Caco-2 (cell line): ENCODE data around the gene CLPTM1L. TPM values are rescaled to one million over a fixed set of nuclear protein-coding genes. Genes with fewer than 3 reads are reported as not detected.

Experiments
- BruUV-seq: library from RNA; stranded (reverse); fragments of 400-500 nt; replicated peaks from 2 replicates; lab custom pipeline; 2021; lab: Mats Ljungman, UMichigan
- CTCF ChIA-PET: fragments of 300-600 bp; sonication (Branson Sonifier 250); formaldehyde crosslinking; loops from one replicate; lab custom pipeline; 2022; ENCODE audit warnings: antibody characterized with exemption; lab: Charles Lee
- POLR2A ChIA-PET: fragments of 300-600 bp; sonication (Branson Sonifier 250); formaldehyde crosslinking; loops from one replicate; lab custom pipeline; 2022; ENCODE audit warnings: antibody characterized with exemption; lab: Charles Lee
- DNase-seq, 2 experiments: peaks; one replicate each; pipeline versions ENCODE4 v3.0.0 to v3.0.0-alpha.2; 2020 to 2022
- H3K27me3 ChIP-seq: replicated peaks from 2 replicates; pipeline ENCODE4 v1.6.0; 2011; ENCODE audit warnings: low read length; ENCODE audit not compliant: control insufficient read depth, insufficient read depth
- H3K36me3 ChIP-seq: 2 replicates; pipeline ENCODE4 v1.5.1; 2011; ENCODE audit warnings: low read length; ENCODE audit not compliant: control insufficient read depth, insufficient read depth
- H3K4me1 ChIP-seq: fragments of 250-450 bp; sonication (Bioruptor Pico); 2 replicates; pipeline ENCODE4 v1.5.1; 2020; ENCODE audit warnings: mild to moderate bottlenecking
- H3K4me3 ChIP-seq: 2 replicates; pipeline ENCODE4 v1.5.1; 2011; ENCODE audit warnings: low read depth, mild to moderate bottlenecking, control low read depth, low read length
- H3K9me3 ChIP-seq: fragments of 250-450 bp; sonication (Bioruptor Pico); 2 replicates; pipeline ENCODE4 v1.5.1; 2020; ENCODE audit warnings: mild to moderate bottlenecking, moderate library complexity
- H3K27ac Mint-ChIP-seq: one replicate; pipeline ENCODE4 v1.8.0; 2022; ENCODE audit warnings: mixed read lengths; ENCODE audit not compliant: unreplicated experiment
- H3K27me3 Mint-ChIP-seq: one replicate; pipeline ENCODE4 v1.8.0; 2022; ENCODE audit warnings: mixed read lengths; ENCODE audit not compliant: insufficient read depth, unreplicated experiment
- H3K36me3 Mint-ChIP-seq: one replicate; pipeline ENCODE4 v1.8.0; 2022; ENCODE audit warnings: mild to moderate bottlenecking, mixed read lengths; ENCODE audit not compliant: insufficient read depth, unreplicated experiment
- H3K4me1 Mint-ChIP-seq: one replicate; pipeline ENCODE4 v1.8.0; 2022; ENCODE audit warnings: low read depth, mixed read lengths; ENCODE audit not compliant: unreplicated experiment
- H3K4me3 Mint-ChIP-seq: one replicate; pipeline ENCODE4 v1.8.0; 2022; ENCODE audit warnings: mild to moderate bottlenecking, moderate library complexity, mixed read lengths; ENCODE audit not compliant: unreplicated experiment
- H3K9me3 Mint-ChIP-seq: one replicate; pipeline ENCODE4 v1.8.0; 2022; ENCODE audit warnings: mixed read lengths; ENCODE audit not compliant: unreplicated experiment
- CTCF ChIP-seq, 2 experiments: fragments of 200-600 bp in 1 of 2; IDR thresholded peaks; 1 replicate in 1 of 2; 2 replicates in 1 of 2; pipeline versions ENCODE4 v1.5.1 to v1.8.0; 2011 to 2022; ENCODE audit warnings: antibody characterized with exemption in 1 of 2, control low read depth in 1 of 2, inconsistent platforms in 1 of 2, low read depth in 1 of 2, low read length in 1 of 2, mild to moderate bottlenecking in 1 of 2, moderate library complexity in 1 of 2; ENCODE audit not compliant: insufficient read depth in 1 of 2, severe bottlenecking in 1 of 2, unreplicated experiment in 1 of 2
- intact Hi-C: fragments of 100-400 bp; cut with micrococcal nuclease; formaldehyde crosslinking; loops from one replicate; pipeline ENCODE4 v1.10.0; 2022; ENCODE audit not compliant: unreplicated experiment
- total RNA-seq: library from RNA; stranded (reverse); gene quantifications from 2 replicates; pipeline ENCODE4 v1.2.3, GENCODE V29; 2022

CLPTM1L gene
- total RNA-seq, 1 experiment from 2014 or later, result 114 TPM

DNA sequence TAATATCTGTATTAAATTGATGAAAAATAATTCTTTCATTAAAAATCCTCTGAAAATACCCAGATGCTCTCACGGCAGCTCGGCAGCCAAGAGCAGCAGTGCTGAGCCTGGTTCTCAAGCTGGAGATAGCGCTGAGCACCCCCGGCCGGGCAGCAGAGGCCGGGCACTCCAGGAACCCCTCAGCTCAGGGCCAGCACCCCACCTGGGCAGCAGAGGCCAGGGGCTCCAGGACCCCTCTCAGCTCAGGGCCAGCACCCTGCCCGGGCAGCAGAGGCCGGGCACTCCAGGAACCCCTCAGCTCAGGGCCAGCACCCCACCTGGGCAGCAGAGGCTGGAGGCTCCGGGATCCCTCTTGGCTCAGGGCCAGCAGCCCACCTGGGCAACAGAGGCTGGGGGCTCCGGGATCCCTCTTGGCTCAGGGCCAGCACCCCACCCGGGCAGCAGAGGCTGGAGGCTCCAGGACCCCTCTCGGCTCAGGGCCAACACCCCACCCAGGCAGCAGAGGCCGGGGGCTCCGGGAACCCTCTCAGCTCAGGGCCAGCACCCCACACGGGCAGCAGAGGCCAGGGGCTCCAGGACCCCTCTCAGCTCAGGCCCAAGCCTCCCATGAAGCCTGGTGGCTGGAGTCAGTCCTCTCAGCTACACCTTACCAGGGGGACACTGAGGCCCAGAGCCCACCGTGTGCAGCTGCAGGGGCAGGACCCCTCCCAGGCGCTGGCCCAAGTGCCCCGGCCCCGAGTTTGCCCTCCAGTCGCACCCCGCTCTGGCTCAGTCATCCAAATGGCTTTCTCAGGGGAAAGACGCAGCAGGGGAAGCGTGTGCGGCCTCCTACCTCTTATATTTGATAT is 21.7 kb downstream of the CLPTM1L start:
- Histone ChIP-seq H3K4me3 (no peak overlapping the region), H3K9me3 (no peaks in the 10 kb centered on the region), H3K36me3 (peaks cover 4% of the 10 kb centered on the region), H3K4me1 (peaks cover 12% of the 10 kb centered on the region), H3K27me3 (no peaks in the 10 kb centered on the region)
- no TSS peak for BruUV-seq
- Mint-ChIP-seq H3K4me1 (peaks cover 22% of the 10 kb centered on the region), H3K27me3 (peaks cover 9% of the 10 kb centered on the region), H3K36me3 (peaks cover 84% of the 10 kb centered on the region), H3K27ac (no peak overlapping the region), H3K4me3 (no peak overlapping the region), H3K9me3 (peaks cover 24% of the 10 kb centered on the region)
- TF ChIP-seq CTCF (IDR thresholded peaks at IDR 0.05; ENCODE audit: insufficient read depth in 1 of 2, low read depth in 1 of 2, low read length in 1 of 2, severe bottlenecking in 1 of 2, unreplicated experiment in 1 of 2), result no peak
- peak in 1 of 2 experiments; percentile 29 for DNase-seq
- POLR2A ChIA-PET, result no interaction called here
- CTCF ChIA-PET, result no interaction called here
- intact Hi-C loops, result no loop called here

GRCh38 chr5:1322036-1322900 is 22.6 kb downstream of the CLPTM1L start:
- H3K4me3 Mint-ChIP-seq, result no peak overlapping the region
- no peak for TF ChIP-seq CTCF (IDR thresholded peaks at IDR 0.05; ENCODE audit: insufficient read depth in 1 of 2, low read depth in 1 of 2, low read length in 1 of 2, severe bottlenecking in 1 of 2, unreplicated experiment in 1 of 2)
- ChIA-PET CTCF (no interaction called here), POLR2A (no interaction called here)
- no peak overlapping the region for H3K27ac Mint-ChIP-seq
- H3K36me3 Mint-ChIP-seq, result peaks cover 80% of the 10 kb centered on the region
- H3K4me1 Mint-ChIP-seq, result peaks cover 18% of the 10 kb centered on the region
- DNase-seq, result peak in 1 of 2 experiments; percentile 26
- H3K9me3 ChIP-seq, result no peaks in the 10 kb centered on the region
- intact Hi-C loops, result no loop called here
- no peaks in the 10 kb centered on the region for H3K27me3 ChIP-seq
- peaks cover 15% of the 10 kb centered on the region for H3K9me3 Mint-ChIP-seq
- peaks cover 5% of the 10 kb centered on the region for H3K27me3 Mint-ChIP-seq
- no peak overlapping the region for H3K4me3 ChIP-seq
- H3K36me3 ChIP-seq, result peaks cover 4% of the 10 kb centered on the region
- peaks cover 12% of the 10 kb centered on the region for H3K4me1 ChIP-seq
- BruUV-seq, result no TSS peak

DNA sequence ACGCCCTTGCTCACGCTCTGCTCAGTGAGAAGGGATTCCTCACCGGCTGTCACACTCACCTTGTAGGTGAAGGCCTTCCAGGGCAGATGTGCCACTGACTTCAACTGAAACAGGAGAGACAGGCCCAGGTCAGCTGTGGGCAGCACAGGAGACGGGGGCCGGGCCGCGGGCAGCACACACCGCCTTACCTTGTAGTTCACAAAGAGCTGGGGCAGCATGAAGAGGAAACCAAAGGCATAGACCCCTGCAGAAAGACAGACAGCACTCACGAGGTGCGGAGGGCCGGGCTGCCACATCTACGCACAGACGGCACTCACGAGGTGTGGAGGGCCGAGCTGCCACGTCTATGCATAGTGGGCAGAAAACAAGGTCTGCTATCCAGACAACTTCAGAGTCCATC is 23.3 kb downstream of the CLPTM1L start:
- DNase-seq, result peak in 1 of 2 experiments; percentile 25
- H3K9me3 ChIP-seq, result no peaks in the 10 kb centered on the region
- intact Hi-C loops, result no loop called here
- H3K27me3 ChIP-seq, result no peaks in the 10 kb centered on the region
- H3K4me1 ChIP-seq, result peaks cover 17% of the 10 kb centered on the region
- Mint-ChIP-seq H3K4me1 (peaks cover 18% of the 10 kb centered on the region), H3K27me3 (no peaks in the 10 kb centered on the region), H3K4me3 (no peak overlapping the region), H3K27ac (no peak overlapping the region), H3K9me3 (peaks cover 8% of the 10 kb centered on the region), H3K36me3 (peaks cover 73% of the 10 kb centered on the region)
- no peak for TF ChIP-seq CTCF (IDR thresholded peaks at IDR 0.05; ENCODE audit: insufficient read depth in 1 of 2, low read depth in 1 of 2, low read length in 1 of 2, severe bottlenecking in 1 of 2, unreplicated experiment in 1 of 2)
- peaks cover 4% of the 10 kb centered on the region for H3K36me3 ChIP-seq
- BruUV-seq, result no TSS peak
- H3K4me3 ChIP-seq, result no peak overlapping the region
- CTCF ChIA-PET, result no interaction called here
- POLR2A ChIA-PET, result no interaction called here
